ENCODE data around the gene OR10K2. TPM values are rescaled to one million over a fixed set of nuclear protein-coding genes. Genes with fewer than 3 reads are reported as not detected.

OR10K2 gene
- polyA plus RNA-seq, 1 experiment = not detected

DNA sequence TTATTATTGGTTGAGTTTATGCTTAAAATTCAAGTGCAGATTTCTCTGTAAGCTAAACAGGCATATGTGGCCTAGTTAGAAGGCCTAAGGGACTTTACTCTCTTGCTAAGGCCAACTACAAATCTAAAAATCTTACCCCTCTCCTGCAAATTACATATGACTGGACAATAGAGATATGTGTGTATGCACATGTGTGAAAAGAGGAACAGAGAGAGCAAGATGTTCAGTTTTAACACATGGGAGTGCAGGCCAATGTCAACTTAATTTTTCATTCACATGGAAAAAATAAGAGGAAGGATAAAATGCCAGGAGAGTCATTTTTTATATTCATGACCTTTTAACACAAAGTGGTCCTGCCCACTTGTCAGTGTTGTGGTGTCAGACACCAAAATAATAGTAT lies 8.5 kb downstream of the OR10K2 start:
- no peak overlapping the region for H3K4me3 ChIP-seq (ENCODE audit: low read depth, low read length)
- DNase-seq (ENCODE audit: low read depth, low spot score) = no peak
- POLR2A ChIA-PET = no interaction called here
- no peaks in the 10 kb centered on the region for H3K9me3 ChIP-seq (ENCODE audit: control insufficient read depth, insufficient read depth, low read length)
- CTCF ChIA-PET = no interaction called here
- TF ChIP-seq, protein P1, sequence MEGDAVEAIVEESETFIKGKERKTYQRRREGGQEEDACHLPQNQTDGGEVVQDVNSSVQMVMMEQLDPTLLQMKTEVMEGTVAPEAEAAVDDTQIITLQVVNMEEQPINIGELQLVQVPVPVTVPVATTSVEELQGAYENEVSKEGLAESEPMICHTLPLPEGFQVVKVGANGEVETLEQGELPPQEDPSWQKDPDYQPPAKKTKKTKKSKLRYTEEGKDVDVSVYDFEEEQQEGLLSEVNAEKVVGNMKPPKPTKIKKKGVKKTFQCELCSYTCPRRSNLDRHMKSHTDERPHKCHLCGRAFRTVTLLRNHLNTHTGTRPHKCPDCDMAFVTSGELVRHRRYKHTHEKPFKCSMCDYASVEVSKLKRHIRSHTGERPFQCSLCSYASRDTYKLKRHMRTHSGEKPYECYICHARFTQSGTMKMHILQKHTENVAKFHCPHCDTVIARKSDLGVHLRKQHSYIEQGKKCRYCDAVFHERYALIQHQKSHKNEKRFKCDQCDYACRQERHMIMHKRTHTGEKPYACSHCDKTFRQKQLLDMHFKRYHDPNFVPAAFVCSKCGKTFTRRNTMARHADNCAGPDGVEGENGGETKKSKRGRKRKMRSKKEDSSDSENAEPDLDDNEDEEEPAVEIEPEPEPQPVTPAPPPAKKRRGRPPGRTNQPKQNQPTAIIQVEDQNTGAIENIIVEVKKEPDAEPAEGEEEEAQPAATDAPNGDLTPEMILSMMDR (IDR thresholded peaks at IDR 0.05; ENCODE audit: low read depth, low read length) = no peak
- H3K27me3 ChIP-seq (ENCODE audit: control insufficient read depth, insufficient read depth, low read length) = no peaks in the 10 kb centered on the region
- no peak overlapping the region for H3K27ac ChIP-seq (ENCODE audit: low read depth, low read length)

DNA sequence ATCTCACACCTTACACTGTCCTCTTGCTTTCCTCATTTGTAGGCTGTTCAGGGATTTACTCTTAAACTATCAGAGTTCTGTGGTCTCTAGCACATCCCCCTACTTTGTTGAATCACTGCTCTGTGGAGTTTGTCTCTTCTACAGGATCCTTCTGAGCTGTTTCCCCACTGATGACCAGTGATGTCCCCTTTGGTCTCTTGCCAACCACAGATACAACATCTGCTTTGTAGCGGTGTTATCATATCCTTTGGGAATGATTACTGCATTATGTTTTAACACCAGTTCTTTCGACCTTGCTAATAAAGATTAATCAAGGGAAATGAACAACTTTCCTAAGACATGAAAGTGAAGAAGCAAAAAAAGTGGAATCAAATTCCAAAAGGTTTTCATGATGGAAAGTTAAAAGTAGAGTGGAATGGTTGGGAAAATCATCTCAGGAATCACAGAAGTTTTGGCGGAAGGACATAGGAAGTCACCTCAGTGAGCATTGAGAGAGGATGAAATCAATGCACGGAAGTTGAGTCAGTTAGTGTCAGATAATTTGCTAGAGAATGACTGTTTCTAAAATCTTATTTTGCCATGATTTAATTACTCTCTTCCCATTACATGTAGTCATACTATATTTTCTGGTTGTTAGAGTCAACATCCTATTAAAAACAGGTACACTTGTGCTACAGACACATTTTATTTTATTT lies 11.2 kb downstream of the OR10K2 start:
- no peaks in the 10 kb centered on the region for H3K9me3 ChIP-seq (ENCODE audit: control insufficient read depth, insufficient read depth, low read length)
- DNase-seq (ENCODE audit: low read depth, low spot score) = no peak
- H3K4me3 ChIP-seq (ENCODE audit: low read depth, low read length) = no peak overlapping the region
- TF ChIP-seq, protein P1 (IDR thresholded peaks at IDR 0.05; ENCODE audit: low read depth, low read length) = no peak
- H3K27me3 ChIP-seq (ENCODE audit: control insufficient read depth, insufficient read depth, low read length) = no peaks in the 10 kb centered on the region
- CTCF ChIA-PET = no interaction called here
- H3K27ac ChIP-seq (ENCODE audit: low read depth, low read length) = no peak overlapping the region
- POLR2A ChIA-PET = no interaction called here

DNA sequence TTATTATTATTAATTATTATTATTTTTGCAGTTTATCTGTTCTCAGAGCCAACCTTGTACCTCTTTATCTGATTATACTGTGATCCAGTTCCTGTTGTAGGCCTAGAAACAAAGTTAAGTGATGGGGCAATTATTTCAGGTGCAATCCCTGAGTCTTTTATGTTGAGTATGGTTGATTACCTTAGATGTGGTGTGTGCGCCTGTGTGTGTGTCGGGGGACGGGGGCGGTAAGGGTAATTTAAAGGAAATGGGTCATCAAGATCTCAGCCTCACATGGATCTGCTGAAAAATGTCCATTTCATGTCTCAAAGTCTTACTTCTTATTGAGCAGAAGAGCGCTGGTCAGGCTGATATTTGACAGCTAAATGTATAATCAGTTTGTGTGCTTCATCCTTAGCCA lies 18.9 kb downstream of the OR10K2 start:
- TF ChIP-seq, protein P1 (IDR thresholded peaks at IDR 0.05; ENCODE audit: low read depth, low read length) = no peak
- CTCF ChIA-PET = no interaction called here

DNA sequence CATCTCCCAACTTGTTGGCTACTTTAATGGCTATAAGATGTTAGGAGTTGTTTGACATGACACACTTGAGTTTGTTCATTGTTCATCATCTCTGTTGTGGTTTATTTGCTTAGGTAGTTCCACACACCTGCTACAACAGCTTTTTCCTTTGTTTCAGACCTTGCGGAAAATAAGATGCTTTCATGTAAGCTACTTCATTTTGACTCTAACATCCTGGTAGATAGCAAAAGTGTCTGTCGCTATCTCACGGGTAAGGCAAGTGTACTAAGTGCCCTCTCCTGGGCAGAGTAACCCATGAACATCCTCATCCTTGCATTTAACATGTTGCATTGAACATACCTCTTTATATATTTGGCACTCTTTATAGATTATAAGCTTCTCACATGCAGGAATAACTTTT lies 25.2 kb downstream of the OR10K2 start:
- DNase-seq (ENCODE audit: low read depth, low spot score) = no peak
- ChIA-PET CTCF (no interaction called here), POLR2A (no interaction called here)
- no peaks in the 10 kb centered on the region for H3K27me3 ChIP-seq (ENCODE audit: control insufficient read depth, insufficient read depth, low read length)
- H3K9me3 ChIP-seq (ENCODE audit: control insufficient read depth, insufficient read depth, low read length) = no peaks in the 10 kb centered on the region
- H3K4me3 ChIP-seq (ENCODE audit: low read depth, low read length) = no peak overlapping the region
- H3K27ac ChIP-seq (ENCODE audit: low read depth, low read length) = no peak overlapping the region
- TF ChIP-seq, protein P1 (IDR thresholded peaks at IDR 0.05; ENCODE audit: low read depth, low read length) = no peak

More for the DNA sequence above, 18.9 kb downstream of the OR10K2 start:
- Histone ChIP-seq H3K27me3 (ENCODE audit: control insufficient read depth, insufficient read depth, low read length) (no peaks in the 10 kb centered on the region), H3K27ac (ENCODE audit: low read depth, low read length) (no peak overlapping the region), H3K4me3 (ENCODE audit: low read depth, low read length) (no peak overlapping the region), H3K9me3 (ENCODE audit: control insufficient read depth, insufficient read depth, low read length) (no peaks in the 10 kb centered on the region)
- POLR2A ChIA-PET = no interaction called here
- DNase-seq (ENCODE audit: low read depth, low spot score) = no peak

DNA sequence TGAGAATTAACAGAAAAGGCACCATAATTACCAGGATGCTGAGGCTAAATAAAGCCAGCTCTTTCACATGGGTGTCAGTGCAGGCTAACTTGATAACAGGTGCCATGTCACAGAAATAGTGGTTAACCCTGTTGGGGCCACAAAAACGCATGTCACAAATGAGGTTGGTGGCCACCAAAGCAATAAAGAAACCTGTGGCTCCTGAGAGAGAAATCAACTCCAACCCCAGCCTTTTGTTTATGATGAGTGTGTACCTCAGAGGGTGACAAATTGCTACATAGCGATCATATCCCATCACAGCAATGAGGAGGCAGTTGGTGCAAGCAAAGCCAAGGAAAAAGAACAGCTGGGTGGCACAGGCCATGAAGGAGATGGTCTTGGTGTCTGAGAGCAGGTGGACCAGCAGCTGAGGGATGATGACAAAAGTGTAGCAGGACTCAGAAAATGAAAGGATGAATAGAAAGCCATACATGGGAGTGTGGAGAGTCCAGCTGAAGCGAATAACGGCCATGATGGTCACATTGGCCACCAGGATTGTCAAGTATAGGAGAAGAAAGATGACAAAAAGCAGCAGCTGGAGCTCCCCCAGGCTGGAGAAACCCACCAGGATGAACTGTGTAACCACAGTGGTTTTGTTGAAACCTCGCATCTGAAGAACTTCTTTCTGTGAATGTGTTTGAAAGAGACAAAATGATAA lies 27.1 kb downstream of the OR10K2 start, which contains the start of gene OR10T2:
Gene OR10T2 (minus strand): TSS at position 649 of the 697 bp plus-strand sequence. CDS start 0 bp downstream, at position 649.
- POLR2A ChIA-PET = no interaction called here
- H3K9me3 ChIP-seq (ENCODE audit: control insufficient read depth, insufficient read depth, low read length) = no peaks in the 10 kb centered on the region
- H3K4me3 ChIP-seq (ENCODE audit: low read depth, low read length) = no peak within 1 kb of the TSS
- CTCF ChIA-PET = interaction anchor here (1.2 kb wide), 1 partner anchor 429 kb away, joined by 3 read pairs; no protein-coding TSS in a partner anchor
- no peaks in the 10 kb centered on the region for H3K27me3 ChIP-seq (ENCODE audit: control insufficient read depth, insufficient read depth, low read length)
- H3K27ac ChIP-seq (ENCODE audit: low read depth, low read length) = no peak within 1 kb of the TSS
- TF ChIP-seq, protein P1 (IDR thresholded peaks at IDR 0.05; ENCODE audit: low read depth, low read length) = no peak
- DNase-seq (ENCODE audit: low read depth, low spot score) = no peak

Data from AG04450 (cell line).